Measurements from ENCODE around the gene FIGN. TPM values are rescaled to one million over a fixed set of nuclear protein-coding genes. Genes with fewer than 3 reads are reported as not detected.
A peak's percentile ranks its signal among the peaks of the same experiment; 100 is the strongest.

Gene FIGN, protein sequence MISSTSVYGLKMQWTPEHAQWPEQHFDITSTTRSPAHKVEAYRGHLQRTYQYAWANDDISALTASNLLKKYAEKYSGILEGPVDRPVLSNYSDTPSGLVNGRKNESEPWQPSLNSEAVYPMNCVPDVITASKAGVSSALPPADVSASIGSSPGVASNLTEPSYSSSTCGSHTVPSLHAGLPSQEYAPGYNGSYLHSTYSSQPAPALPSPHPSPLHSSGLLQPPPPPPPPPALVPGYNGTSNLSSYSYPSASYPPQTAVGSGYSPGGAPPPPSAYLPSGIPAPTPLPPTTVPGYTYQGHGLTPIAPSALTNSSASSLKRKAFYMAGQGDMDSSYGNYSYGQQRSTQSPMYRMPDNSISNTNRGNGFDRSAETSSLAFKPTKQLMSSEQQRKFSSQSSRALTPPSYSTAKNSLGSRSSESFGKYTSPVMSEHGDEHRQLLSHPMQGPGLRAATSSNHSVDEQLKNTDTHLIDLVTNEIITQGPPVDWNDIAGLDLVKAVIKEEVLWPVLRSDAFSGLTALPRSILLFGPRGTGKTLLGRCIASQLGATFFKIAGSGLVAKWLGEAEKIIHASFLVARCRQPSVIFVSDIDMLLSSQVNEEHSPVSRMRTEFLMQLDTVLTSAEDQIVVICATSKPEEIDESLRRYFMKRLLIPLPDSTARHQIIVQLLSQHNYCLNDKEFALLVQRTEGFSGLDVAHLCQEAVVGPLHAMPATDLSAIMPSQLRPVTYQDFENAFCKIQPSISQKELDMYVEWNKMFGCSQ
- total RNA-seq (2013; cell fraction: nucleolus; rRNA removed) = not detected in 2 replicates
- total RNA-seq (2014; rRNA removed) = under 0.01 TPM in 1 of 2 replicates, not detected in the other
- not detected in 2 replicates for total RNA-seq (2014; rRNA removed; fragmentation: Illumina TruSeq; extraction: Trizol)
- total RNA-seq (2021) = not detected in 2 replicates
- not detected for polyA plus RNA-seq (2011; ENCODE audit: low read depth)
- not detected in 2 replicates for polyA plus RNA-seq (2011; rRNA removed)
- polyA plus RNA-seq (2011; cell fraction: cytosol; rRNA removed) = under 0.01 TPM in 1 of 2 replicates, not detected in the other
- not detected in 2 replicates for polyA plus RNA-seq (2011; cell fraction: nucleus; rRNA removed)
- polyA plus RNA-seq (2012) = not detected in 2 replicates
- polyA plus RNA-seq (2014; fragmentation: Illumina TruSeq; extraction: Trizol) = not detected in 2 replicates
- not detected for polyA plus RNA-seq (2014; fragmentation: Nextera tagmentation; extraction: Ambion mirVana)
- not detected in 2 replicates for polyA plus RNA-seq (2014; rRNA removed)
- polyA plus RNA-seq (2016; fragmentation: Nextera tagmentation; extraction: Ambion mirVana) = under 1 TPM in 1 of 2 experiments, not detected in 1; 0.01 TPM
- polyA minus RNA-seq (2011; rRNA and poly(A)+ RNA removed) = not detected in 2 replicates
- polyA minus RNA-seq (2011; cell fraction: cytosol; rRNA and poly(A)+ RNA removed) = not detected in 2 replicates
- not detected in 2 replicates for polyA minus RNA-seq (2011; cell fraction: nucleus; rRNA and poly(A)+ RNA removed)
- percentile 10 among the genes with signal in this experiment for Bru-seq, nascent RNA
- BruChase-seq, experiment 1, labeled RNA remaining after a 6-hour chase = percentile 10 among the genes with signal in this experiment
- BruChase-seq, experiment 2, labeled RNA remaining after a 2-hour chase = percentile 11 among the genes with signal in this experiment
- long read RNA-seq, experiment 1 = 0 reads
- long read RNA-seq, experiment 2, partial matches to known transcripts = 0 of 1 reads
- long read RNA-seq, experiment 2, other reads (novel, unspliced or antisense) = 1 of 1 reads

DNA sequence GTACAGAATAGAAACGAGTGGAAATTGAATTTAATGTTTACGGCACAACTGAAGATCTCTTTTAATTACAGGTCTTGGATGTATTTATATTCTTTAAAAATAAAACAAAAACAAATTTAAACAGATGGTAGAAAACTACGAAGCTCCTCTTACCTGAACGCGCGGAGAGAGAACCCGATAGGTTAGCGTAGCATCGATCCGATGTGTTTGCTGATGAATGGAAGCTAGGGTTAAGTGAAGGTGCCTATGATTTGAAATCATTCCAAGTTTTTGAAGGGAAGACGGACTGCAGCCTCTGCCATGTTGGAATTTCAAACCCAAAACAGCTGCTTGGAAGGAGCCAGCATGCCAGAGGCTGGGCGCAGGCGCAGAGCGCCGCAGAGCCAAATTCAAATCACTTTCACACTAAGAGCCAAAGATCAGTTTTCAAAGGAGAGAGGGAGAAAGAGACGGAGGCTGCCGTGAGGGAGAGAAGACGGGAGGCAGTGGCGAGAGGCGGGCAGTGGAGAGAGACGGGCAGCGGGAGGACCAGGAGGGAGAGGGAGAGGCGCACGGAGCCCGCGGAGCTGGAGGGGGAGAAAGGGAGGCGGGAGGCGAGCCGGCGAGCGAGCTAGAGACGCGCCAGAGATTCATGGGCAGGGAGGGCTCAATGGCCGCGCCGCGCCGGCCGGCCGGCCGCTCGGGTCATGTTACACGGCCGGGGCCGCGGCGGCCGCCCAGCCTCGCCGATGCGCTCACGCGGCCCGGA lies at the start of gene FIGN:
Gene FIGN (minus strand): TSS at position 324 of the 748 bp plus-strand sequence. CDS start 1,081 bp downstream, outside the sequence.
- FAIRE-seq (no peak), DNase-seq (ENCODE audit: low read depth, low spot score) (no peak), ATAC-seq (peak; percentile 49)
- Histone ChIP-seq H3K4me2 (ENCODE audit: control insufficient read depth, insufficient read depth) (no peak within 1 kb of the TSS), H3K27ac (ENCODE audit: control insufficient read depth, insufficient read depth) (no peak within 1 kb of the TSS), H3K79me2 (ENCODE audit: control insufficient read depth, insufficient read depth, low read length) (no peaks in the 10 kb centered on the region), H3K9me3 (replicated peaks; ENCODE audit: control insufficient read depth, insufficient read depth, low read length) (no peaks in the 10 kb centered on the region), H4K20me1 (ENCODE audit: control insufficient read depth, insufficient read depth) (no peaks in the 10 kb centered on the region), H3K27me3 (replicated peaks in 1 of 2; ENCODE audit: control insufficient read depth in 2 of 2, insufficient read depth in 2 of 2, low read length in 1 of 2) (peaks cover 5 to 9% of the 10 kb centered on the region in 2 experiments), H3K36me3 (ENCODE audit: control insufficient read depth in 2 of 2, insufficient read depth in 2 of 2, low read length in 1 of 2) (no peaks in the 10 kb centered on the region), H3K4me3 (no peak within 1 kb of the TSS), H3K9ac (ENCODE audit: control insufficient read depth, insufficient read depth, low read length) (no peak within 1 kb of the TSS), H3K4me1 (ENCODE audit: control insufficient read depth, insufficient read depth, low read length) (no peaks in the 10 kb centered on the region), H2AFZ (ENCODE audit: control insufficient read depth, low read depth, low read length) (no peak within 1 kb of the TSS)
- POLR2A ChIA-PET = no interaction called here
- RAD21 ChIA-PET (ENCODE audit: unreplicated experiment) = no interaction called here
- CTCF ChIA-PET = no interaction called here
- SMC1A ChIA-PET (ENCODE audit: uncharacterized antibody, unreplicated experiment) = no interaction called here
- in situ Hi-C loops (cut with MboI) = no loop called here
- intact Hi-C loops (cut with micrococcal nuclease; ENCODE audit: unreplicated experiment) = no loop called here
- BruUV-seq (replicated peaks) = no TSS peak
- 70% methylated on average over 32 of the region's 54 CpGs for WGBS (ENCODE audit: insufficient coverage, insufficient replicate concordance, low lambda C conversion rate, missing lambda C conversion rate)
- TF ChIP-seq CREM (IDR thresholded peaks at IDR 0.05; ENCODE audit: low read depth) = no peak
- TF ChIP-seq BACH1 (IDR thresholded peaks at IDR 0.05; ENCODE audit: borderline replicate concordance) = no peak
- TF ChIP-seq CBX3 (IDR thresholded peaks at IDR 0.05; ENCODE audit: borderline replicate concordance, low read depth) = no peak
- no peak for TF ChIP-seq SP1 (IDR thresholded peaks at IDR 0.05; ENCODE audit: low read depth, low read length)
- TF ChIP-seq SUZ12 (IDR thresholded peaks at IDR 0.05; ENCODE audit: unreplicated experiment) = peak; percentile 52
